T-helper 17 cell (primary cell): ENCODE measurements around the gene MAGI1. TPM values are rescaled to one million over a fixed set of nuclear protein-coding genes. Genes with fewer than 3 reads are reported as not detected.
"Not testable (repeated sequence)": the region's sequence is repeated elsewhere in the genome, so short reads cannot be mapped to it uniquely, and the experiment has no call there.

ENCODE experiments used
- ATAC-seq: fragments of 150-1000 bp; cut with Tn5 transposase; 2 replicates; pipeline ENCODE4 v1.10.0; 2021; ENCODE audit warnings: mild to moderate bottlenecking, moderate library complexity
- DNase-seq, 3 donors: peaks; one replicate each; pipeline versions ENCODE4 v3.0.0 to v3.0.0-alpha.2; 2020 to 2021
- H3K9me3 ChIP-seq: one replicate; pipeline ENCODE4 v1.7.0; 2013; ENCODE audit warnings: low read length, mild to moderate bottlenecking; ENCODE audit not compliant: control insufficient read depth, poor library complexity, severe bottlenecking
- H3K27ac Mint-ChIP-seq: one replicate; pipeline ENCODE4 v1.8.0; 2022; ENCODE audit warnings: mild to moderate bottlenecking, moderate library complexity, mixed read lengths
- H3K27me3 Mint-ChIP-seq: one replicate; pipeline ENCODE4 v1.8.0; 2022; ENCODE audit warnings: mixed read lengths
- H3K36me3 Mint-ChIP-seq: one replicate; pipeline ENCODE4 v1.8.0; 2022; ENCODE audit warnings: low read depth, mixed read lengths
- H3K4me1 Mint-ChIP-seq: one replicate; pipeline ENCODE4 v1.8.0; 2022; ENCODE audit warnings: mild to moderate bottlenecking, mixed read lengths
- H3K4me3 Mint-ChIP-seq: one replicate; pipeline ENCODE4 v1.8.0; 2022; ENCODE audit warnings: mild to moderate bottlenecking, moderate library complexity, mixed read lengths
- total RNA-seq, 4 donors: library from RNA in 2 of 4; stranded (reverse) in 2 of 4; gene quantifications; one replicate each; pipeline ENCODE4 v1.2.3 and lab custom pipeline; 2022 to 2026

The MAGI1 gene
- total RNA-seq, 2 donors from 2014 or later: not detected

DNA sequence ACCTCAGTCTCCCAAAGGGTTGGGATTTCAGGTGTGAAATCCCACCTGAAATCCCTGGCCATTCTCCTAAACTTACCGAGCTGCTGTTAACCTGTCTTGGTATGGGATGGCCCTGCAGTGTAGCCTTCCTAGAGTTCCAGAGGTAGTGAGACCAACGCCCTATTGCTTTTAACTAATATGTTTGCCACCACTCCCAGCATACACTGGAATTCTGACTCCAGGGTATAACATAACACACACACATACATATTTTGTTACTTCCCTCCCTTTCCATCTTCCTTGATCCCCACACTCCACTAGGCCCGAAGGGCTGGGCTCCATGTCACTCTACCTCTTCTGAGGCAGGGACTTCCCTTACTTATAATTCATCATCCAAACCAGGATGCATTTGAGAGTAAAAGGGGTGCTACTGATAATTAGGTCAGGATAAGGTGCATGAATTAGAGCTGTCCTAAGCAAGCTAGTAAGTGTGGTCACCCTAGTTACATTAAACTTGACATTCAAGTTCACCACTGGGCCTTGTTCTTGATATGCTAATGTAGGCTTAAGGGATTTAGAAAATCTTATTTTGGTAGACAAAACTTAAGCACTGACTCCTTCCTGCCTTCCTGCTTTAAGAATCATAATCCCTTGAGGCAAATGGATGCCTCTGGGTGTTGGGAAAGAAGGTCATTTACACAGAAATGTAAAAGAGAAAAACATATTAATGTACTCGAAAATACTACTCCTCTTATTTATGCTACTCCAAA lies 317.6 kb downstream of the MAGI1 start:
- no peaks in the 10 kb centered on the region for H3K9me3 ChIP-seq
- H3K4me3 Mint-ChIP-seq: no peak overlapping the region
- ATAC-seq (no peak), DNase-seq (no peak)
- no peaks in the 10 kb centered on the region for H3K36me3 Mint-ChIP-seq
- no peaks in the 10 kb centered on the region for H3K4me1 Mint-ChIP-seq
- H3K27me3 Mint-ChIP-seq: no peaks in the 10 kb centered on the region
- H3K27ac Mint-ChIP-seq: no peak overlapping the region

DNA sequence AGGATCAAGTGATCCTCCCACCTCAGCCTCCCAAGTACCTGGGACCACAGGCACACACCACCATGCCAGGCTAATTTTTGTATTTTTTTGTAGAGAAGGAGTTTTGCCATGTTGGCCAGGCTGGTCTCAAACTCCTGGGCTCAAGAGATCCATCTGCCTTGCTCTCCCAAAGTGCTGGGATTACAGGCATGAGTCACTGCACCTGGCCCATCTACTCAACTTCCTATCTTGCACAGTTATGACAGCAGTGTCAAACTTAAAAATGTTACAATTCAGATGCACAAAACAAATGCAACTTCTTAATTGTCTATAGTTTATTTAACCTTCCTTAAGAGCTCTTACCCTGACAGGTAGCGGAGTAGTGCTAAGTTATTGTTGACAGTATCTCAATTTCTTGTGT lies 319.1 kb downstream of the MAGI1 start:
- H3K27ac Mint-ChIP-seq, H3K36me3 Mint-ChIP-seq, H3K9me3 ChIP-seq, H3K27me3 Mint-ChIP-seq, H3K4me1 Mint-ChIP-seq, ATAC-seq, H3K4me3 Mint-ChIP-seq, DNase-seq: not testable (repeated sequence)

DNA sequence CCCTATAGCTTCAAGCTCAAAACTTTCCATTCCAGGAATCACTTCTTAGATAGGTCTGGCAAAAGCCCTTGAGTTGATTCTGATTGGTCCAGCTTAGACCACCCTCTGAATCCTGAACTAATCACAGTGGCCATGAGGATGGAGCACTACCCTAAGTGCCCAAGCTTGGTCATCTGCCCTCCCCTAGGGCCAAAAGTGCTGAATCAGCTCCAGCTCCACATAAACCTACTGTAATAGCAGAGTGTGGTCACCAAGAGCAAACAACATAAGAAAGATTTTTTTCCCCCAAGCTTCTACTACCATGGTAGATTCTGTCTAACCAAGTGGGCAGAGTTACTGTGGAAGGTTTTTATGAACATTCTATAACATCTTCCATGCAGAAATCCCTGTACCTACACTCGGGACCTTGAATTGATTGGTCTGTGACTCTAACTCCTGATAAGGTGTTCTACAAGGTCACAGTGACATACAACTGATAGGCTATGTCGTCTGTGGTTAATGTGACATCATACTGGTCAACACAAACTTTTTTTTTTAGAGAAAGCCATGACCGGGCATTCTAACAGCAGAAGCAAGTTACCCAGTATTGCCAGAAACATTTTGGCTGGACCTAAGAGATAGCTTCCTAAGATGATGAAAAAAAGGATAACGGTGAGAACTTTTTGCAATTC lies 320.9 kb downstream of the MAGI1 start:
- H3K27me3 Mint-ChIP-seq: no peaks in the 10 kb centered on the region
- no peaks in the 10 kb centered on the region for H3K36me3 Mint-ChIP-seq
- ATAC-seq (no peak), DNase-seq (no peak)
- no peaks in the 10 kb centered on the region for H3K4me1 Mint-ChIP-seq
- no peak overlapping the region for H3K4me3 Mint-ChIP-seq
- no peaks in the 10 kb centered on the region for H3K9me3 ChIP-seq
- no peak overlapping the region for H3K27ac Mint-ChIP-seq

DNA sequence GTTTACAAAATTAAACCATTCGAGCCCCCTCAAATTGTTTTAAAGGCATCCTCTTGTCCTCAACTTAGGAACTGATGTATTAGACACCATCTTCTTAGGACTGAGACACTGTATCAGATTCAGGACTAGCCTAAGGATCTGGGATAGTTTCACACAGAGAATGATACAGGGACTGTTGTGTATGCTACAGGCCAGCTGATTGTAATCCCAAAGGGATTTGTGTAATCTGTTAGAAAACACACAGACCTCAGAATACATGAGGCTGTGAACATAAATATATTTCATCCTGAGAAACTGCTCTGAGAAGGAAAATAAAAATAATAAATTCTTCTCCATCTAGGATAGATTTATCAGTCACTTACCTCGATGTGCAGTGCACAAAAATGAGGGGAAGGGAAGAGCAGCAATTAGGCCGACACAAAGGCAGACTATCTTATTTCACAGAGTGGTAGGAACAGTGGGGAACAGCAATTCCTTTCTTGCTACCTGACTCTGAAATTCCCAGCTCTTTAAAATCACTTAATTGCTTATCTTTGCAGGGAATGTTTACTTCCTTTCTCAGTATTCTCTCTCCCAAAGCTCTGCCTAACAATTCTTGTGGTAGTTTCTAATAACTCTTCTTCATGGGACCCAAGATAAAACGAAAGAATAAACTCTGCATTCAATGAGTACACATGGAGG lies 322.5 kb downstream of the MAGI1 start:
- H3K4me3 Mint-ChIP-seq: no peak overlapping the region
- H3K27me3 Mint-ChIP-seq: no peaks in the 10 kb centered on the region
- H3K36me3 Mint-ChIP-seq: no peaks in the 10 kb centered on the region
- H3K9me3 ChIP-seq: no peaks in the 10 kb centered on the region
- no peaks in the 10 kb centered on the region for H3K4me1 Mint-ChIP-seq
- ATAC-seq (no peak), DNase-seq (no peak)
- no peak overlapping the region for H3K27ac Mint-ChIP-seq

DNA sequence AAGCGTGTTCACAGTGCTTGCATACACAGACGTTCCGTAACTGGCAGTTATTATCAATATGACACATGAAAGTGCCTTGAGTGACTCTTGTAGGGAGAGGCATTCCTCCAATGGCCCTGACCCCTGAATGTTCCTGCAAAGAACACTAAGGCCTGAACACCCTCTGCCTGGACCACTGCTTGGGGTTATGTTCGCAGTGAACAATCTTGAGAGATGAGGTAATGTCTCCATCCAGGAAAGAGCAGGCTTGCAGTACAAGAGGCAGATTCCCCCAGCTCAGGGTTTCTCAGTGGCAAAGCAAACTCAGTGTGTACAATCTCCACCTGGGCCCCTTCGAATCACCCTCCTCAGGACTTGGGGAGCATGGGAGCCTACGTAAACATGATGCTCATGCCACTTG lies 324.6 kb downstream of the MAGI1 start:
- Mint-ChIP-seq H3K4me3 (no peak overlapping the region), H3K4me1 (no peaks in the 10 kb centered on the region), H3K27me3 (no peaks in the 10 kb centered on the region), H3K27ac (no peak overlapping the region), H3K36me3 (no peaks in the 10 kb centered on the region)
- ATAC-seq (no peak), DNase-seq (no peak)
- H3K9me3 ChIP-seq: no peaks in the 10 kb centered on the region

DNA sequence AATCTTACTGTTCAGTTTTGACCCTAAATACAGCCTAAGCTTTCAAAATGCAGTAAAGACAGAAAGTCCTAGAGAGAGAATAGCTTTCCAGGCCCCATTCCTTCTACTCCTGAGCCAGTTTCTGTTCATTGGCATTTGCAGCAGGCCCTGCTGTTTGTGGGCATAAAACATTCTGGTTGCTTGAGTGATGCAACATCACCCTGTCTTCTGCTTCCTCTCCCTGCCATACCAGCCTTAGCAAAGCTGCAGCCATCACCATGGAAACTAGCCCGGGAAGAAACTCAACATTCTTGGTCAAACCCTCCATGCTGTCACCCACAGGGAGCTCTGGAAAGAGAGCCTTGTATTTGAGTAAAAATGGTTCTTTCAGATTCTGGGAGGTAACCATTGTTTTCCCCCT lies 325.7 kb downstream of the MAGI1 start:
- Mint-ChIP-seq H3K4me3 (no peak overlapping the region), H3K4me1 (no peaks in the 10 kb centered on the region), H3K27ac (no peak overlapping the region), H3K27me3 (no peaks in the 10 kb centered on the region), H3K36me3 (no peaks in the 10 kb centered on the region)
- no peaks in the 10 kb centered on the region for H3K9me3 ChIP-seq
- DNase-seq (no peak), ATAC-seq (no peak)

DNA sequence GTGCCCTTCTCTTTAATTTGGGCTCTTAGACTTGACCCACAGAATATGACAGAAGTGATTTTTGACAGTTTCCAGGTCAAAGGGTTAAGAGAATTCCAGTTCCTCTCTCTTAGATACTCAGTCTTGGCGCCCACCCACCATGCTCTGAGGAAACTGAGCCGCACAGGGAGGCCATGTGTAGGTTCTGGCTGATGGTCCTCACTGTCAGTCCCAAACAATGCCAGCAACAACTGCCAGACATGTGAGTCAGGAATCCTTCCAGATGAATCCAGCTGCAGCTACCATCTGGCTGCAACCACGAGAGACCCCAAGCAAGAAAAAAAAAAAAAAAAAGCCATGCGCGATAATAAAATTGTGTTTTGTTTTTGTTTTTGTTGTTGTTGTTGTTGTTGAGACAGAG lies 326.6 kb downstream of the MAGI1 start:
- no peak overlapping the region for H3K27ac Mint-ChIP-seq
- no peaks in the 10 kb centered on the region for H3K9me3 ChIP-seq
- no peaks in the 10 kb centered on the region for H3K36me3 Mint-ChIP-seq
- H3K27me3 Mint-ChIP-seq: no peaks in the 10 kb centered on the region
- ATAC-seq (no peak), DNase-seq (no peak)
- no peaks in the 10 kb centered on the region for H3K4me1 Mint-ChIP-seq
- no peak overlapping the region for H3K4me3 Mint-ChIP-seq

DNA sequence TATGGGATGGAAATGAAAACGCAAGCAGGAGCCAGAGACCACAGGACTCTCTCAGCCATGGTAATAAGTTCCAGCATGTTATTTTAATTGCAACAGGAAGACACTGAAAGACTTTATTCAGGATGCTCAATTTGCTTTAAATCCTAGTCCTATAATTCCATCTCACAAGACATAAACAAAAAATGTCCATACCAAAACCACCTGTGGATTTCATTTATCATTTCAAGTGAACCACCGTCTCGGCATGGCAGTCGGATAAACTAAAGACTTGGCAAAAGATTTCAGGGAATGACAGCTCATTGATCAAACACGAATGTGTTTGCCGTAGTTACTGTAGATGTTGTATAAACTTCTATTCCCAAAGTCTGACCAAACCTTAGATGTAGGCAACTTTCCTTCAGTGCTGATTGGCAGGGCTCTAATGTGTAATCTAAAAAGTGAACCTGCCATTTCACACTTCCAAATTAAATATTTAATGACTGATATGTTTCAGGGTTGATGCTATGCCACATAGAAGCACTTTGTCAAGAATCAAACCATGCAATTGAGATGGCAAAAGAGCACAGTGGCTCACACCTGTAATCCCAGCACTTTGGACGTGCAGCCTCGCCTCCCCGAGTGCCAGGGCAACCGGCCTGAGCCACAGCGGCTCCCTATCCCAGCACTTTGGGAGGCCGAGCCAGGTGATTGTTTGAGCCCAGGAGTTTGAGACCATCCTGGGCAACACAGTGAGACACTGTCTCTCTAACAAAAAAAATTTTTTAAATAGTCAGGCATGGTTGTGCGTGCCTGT lies 331.7 kb downstream of the MAGI1 start:
- H3K36me3 Mint-ChIP-seq: no peaks in the 10 kb centered on the region
- H3K9me3 ChIP-seq: no peaks in the 10 kb centered on the region
- no peaks in the 10 kb centered on the region for H3K4me1 Mint-ChIP-seq
- no peak overlapping the region for H3K4me3 Mint-ChIP-seq
- DNase-seq (no peak), ATAC-seq (no peak)
- no peak overlapping the region for H3K27ac Mint-ChIP-seq
- H3K27me3 Mint-ChIP-seq: no peaks in the 10 kb centered on the region

DNA sequence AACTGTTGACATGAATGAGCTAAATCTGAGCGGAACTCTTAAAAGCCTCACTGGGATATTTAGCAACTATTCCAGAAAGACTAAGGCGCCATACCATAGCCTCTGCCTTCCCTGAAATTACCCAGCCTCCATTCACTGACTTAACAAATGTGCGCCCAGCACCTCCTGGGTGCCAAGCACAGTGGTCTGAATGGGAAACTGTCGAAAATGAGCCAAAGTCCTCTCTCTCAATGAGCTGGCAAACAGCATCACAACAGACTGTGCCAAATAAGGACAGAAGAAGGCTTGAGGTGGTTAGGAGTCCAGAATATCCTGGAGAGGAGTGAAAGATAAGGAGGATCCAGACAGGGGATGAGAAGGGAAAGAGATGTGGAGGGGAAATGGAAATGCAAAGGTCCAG lies 332.4 kb downstream of the MAGI1 start:
- Mint-ChIP-seq H3K27me3 (no peaks in the 10 kb centered on the region), H3K4me1 (no peaks in the 10 kb centered on the region), H3K4me3 (no peak overlapping the region), H3K27ac (no peak overlapping the region), H3K36me3 (no peaks in the 10 kb centered on the region)
- ATAC-seq: no peak
- no peaks in the 10 kb centered on the region for H3K9me3 ChIP-seq
- DNase-seq: no peak

DNA sequence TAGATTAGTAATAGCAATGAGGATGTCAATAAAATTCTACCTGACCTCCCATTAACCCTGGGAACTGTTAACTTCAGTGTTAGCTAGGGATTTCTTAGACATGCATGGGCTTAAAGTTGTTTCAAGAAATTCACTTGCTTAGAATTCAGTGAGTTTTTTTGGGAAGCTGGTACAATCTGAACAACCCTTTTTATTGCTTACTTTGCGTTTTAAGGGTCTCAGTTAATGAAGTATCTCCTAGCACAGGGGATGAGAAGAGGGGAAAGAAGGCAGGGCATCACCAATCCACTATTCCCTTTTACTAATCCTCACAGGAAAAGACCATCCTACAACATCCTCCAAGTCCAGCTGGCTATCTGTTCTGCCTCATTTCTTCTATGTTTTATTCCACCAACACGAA lies 334.9 kb downstream of the MAGI1 start:
- Mint-ChIP-seq H3K4me1 (no peaks in the 10 kb centered on the region), H3K36me3 (no peaks in the 10 kb centered on the region), H3K4me3 (no peak overlapping the region), H3K27me3 (no peaks in the 10 kb centered on the region), H3K27ac (no peak overlapping the region)
- no peaks in the 10 kb centered on the region for H3K9me3 ChIP-seq
- no peak for ATAC-seq
- DNase-seq: no peak

DNA sequence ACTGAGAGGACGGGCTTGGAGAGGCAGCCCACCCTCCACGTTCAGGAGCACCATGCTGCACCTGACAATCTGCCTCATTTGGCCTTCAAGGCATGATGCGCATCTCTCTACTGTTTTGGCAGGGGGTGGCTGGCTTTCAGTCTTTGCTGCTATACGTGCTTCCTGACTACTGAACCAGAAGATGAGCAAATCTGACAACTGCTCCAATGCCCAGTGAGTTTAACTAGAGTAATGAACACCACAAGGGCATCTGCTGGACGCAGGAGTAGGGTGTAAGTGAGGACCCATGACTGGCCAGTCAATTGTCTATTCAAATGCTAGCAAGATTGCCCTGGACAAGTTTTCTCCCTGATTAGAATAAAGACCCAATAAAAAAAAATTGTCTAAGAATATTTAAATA lies 335.7 kb downstream of the MAGI1 start:
- Mint-ChIP-seq H3K4me1 (no peaks in the 10 kb centered on the region), H3K4me3 (no peak overlapping the region), H3K27ac (no peak overlapping the region), H3K36me3 (no peaks in the 10 kb centered on the region), H3K27me3 (no peaks in the 10 kb centered on the region)
- DNase-seq (no peak), ATAC-seq (no peak)
- no peaks in the 10 kb centered on the region for H3K9me3 ChIP-seq

DNA sequence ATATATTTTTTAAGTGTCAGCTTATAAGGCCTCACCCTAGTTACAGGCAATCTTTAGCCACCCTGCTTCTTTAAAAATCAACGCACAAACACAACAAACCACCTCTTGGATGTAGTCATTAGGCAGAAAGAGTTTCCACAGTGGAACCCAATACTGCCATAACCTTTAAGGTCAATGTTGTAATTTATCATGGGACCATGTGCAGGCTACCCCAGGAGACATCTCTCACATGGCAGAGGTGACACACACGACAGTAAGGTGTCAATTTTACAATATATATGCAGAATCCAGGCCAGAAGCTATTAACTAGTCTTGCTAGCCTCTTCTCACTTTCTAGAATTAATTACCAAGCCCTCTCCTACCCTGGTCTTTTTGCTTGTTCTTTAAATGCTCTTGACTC lies 336.5 kb downstream of the MAGI1 start:
- no peak for DNase-seq
- Mint-ChIP-seq H3K36me3 (no peaks in the 10 kb centered on the region), H3K4me3 (no peak overlapping the region), H3K4me1 (no peaks in the 10 kb centered on the region), H3K27me3 (no peaks in the 10 kb centered on the region), H3K27ac (no peak overlapping the region)
- ATAC-seq: no peak
- no peaks in the 10 kb centered on the region for H3K9me3 ChIP-seq

DNA sequence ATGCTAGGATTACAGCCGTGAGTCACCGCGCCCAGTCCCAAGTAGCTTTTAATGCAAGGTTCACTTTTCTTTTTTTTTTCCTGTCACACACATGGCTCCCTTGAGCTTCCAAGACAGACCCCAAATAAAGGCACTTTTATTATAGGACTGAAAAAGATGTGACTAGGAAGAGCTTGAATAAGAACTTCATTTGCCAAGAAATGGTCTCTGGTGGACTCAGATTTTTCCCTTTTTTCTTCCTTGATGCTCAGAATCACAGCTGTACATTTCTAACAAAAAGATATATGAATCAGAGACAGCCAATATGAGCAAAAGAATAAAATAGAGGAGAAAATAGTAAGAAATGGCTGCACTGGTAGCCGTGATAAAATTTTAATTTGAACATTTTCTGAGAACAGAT lies 337.2 kb downstream of the MAGI1 start:
- Mint-ChIP-seq H3K36me3 (no peaks in the 10 kb centered on the region), H3K4me1 (no peaks in the 10 kb centered on the region), H3K27ac (no peak overlapping the region), H3K4me3 (no peak overlapping the region), H3K27me3 (no peaks in the 10 kb centered on the region)
- H3K9me3 ChIP-seq: no peaks in the 10 kb centered on the region
- ATAC-seq: no peak
- DNase-seq: no peak
